ENCODE results near the gene STX19. TPM values are rescaled to one million over a fixed set of nuclear protein-coding genes. Genes with fewer than 3 reads are reported as not detected.

STX19 gene
- total and polyA plus RNA-seq, 2 of the 13 experiments (the other 11 are each of a cell fraction or from before 2014, with no cell fraction given): not detected

GRCh38 chr3:94001827-94002495, 26.4 kb downstream of the STX19 start:
- no TSS peak for BruUV-seq (replicated peaks)
- H3K27me3 ChIP-seq (ENCODE audit: control insufficient read depth in 1 of 2, insufficient read depth in 2 of 2, low read length in 2 of 2): no peaks in the 10 kb centered on the region
- no peaks in the 10 kb centered on the region for H3K79me2 ChIP-seq (ENCODE audit: insufficient read depth, low read length)
- in situ Hi-C loops (cut with HindIII; ENCODE audit: extremely low pct_ligation_motif_present, low pct_unique_long_range_greater_than_20kb): loop anchor here (10.0 kb wide), 1 partner anchor 63 kb away; the partner anchor contains the start of genes DHFR2 and NSUN3
- TF ChIP-seq POLR2AphosphoS5 (IDR thresholded peaks at IDR 0.05; ENCODE audit: low read depth, low read length) (no peak), ETV5 (CRISPR knock-in tag; IDR thresholded peaks at IDR 0.05; ENCODE audit: borderline replicate concordance) (no peak), ZNF605 (CRISPR knock-in tag; IDR thresholded peaks at IDR 0.05) (no peak), ZNF30 (CRISPR knock-in tag; IDR thresholded peaks at IDR 0.05) (no peak), ZMYM4 (CRISPR knock-in tag; IDR thresholded peaks at IDR 0.05) (no peak), SALL1 (CRISPR knock-in tag; IDR thresholded peaks at IDR 0.05) (no peak), ZNF382 (CRISPR knock-in tag; IDR thresholded peaks at IDR 0.05; ENCODE audit: borderline replicate concordance) (no peak), ZNF800 (CRISPR knock-in tag; IDR thresholded peaks at IDR 0.05) (no peak), ZFY (CRISPR knock-in tag; IDR thresholded peaks at IDR 0.05) (no peak), TBX3 (IDR thresholded peaks at IDR 0.05; ENCODE audit: borderline replicate concordance) (no peak), ZFP82 (CRISPR knock-in tag; IDR thresholded peaks at IDR 0.05; ENCODE audit: borderline replicate concordance) (no peak), KDM6A (CRISPR knock-in tag; IDR thresholded peaks at IDR 0.05; ENCODE audit: low read depth) (no peak), TBL1XR1 (IDR thresholded peaks at IDR 0.05; ENCODE audit: borderline replicate concordance, low read length, partially characterized antibody) (no peak), ARNT (IDR thresholded peaks at IDR 0.05) (no peak)
- no peaks in the 10 kb centered on the region for H3K9me3 ChIP-seq (ENCODE audit: low read length)
- 94% methylated on average over 3 of the region's 3 CpGs for WGBS (ENCODE audit: low lambda C conversion rate)
- no peak overlapping the region for H3K4me3 ChIP-seq (replicated peaks in 1 of 3; ENCODE audit: insufficient read depth in 1 of 3, low read depth in 2 of 3, low read length in 3 of 3)
- no peaks in the 10 kb centered on the region for H4K20me1 ChIP-seq (ENCODE audit: insufficient read depth, low read length)
- ATAC-seq (no peak), FAIRE-seq (no peak), DNase-seq (ENCODE audit: low spot score) (no peak)
- intact Hi-C loops (cut with micrococcal nuclease; ENCODE audit: unreplicated experiment): loop anchor here (10.0 kb wide), 1 partner anchor 243 kb away; no protein-coding TSS in a partner anchor
- H3K4me2 ChIP-seq (ENCODE audit: low read depth, low read length): no peak overlapping the region
- H3K4me1 ChIP-seq (ENCODE audit: insufficient read depth, low read length): no peaks in the 10 kb centered on the region
- POLR2A ChIA-PET: no interaction called here
- no peak overlapping the region for H3K9ac ChIP-seq (ENCODE audit: insufficient read depth, low read depth, low read length)
- no peak overlapping the region for H2AFZ ChIP-seq (ENCODE audit: low read length)
- no peak overlapping the region for H3K27ac ChIP-seq (ENCODE audit: extremely low read length, insufficient read depth, low read length)
- H3K36me3 ChIP-seq (replicated peaks in 1 of 2; ENCODE audit: control insufficient read depth in 1 of 2, insufficient read depth in 2 of 2, low read length in 2 of 2): no peaks in the 10 kb centered on the region
- CTCF ChIA-PET (ENCODE audit: low intra/inter-chr PET ratio, low total read pairs): no interaction called here
